ENCODE measurements around the gene MRPL39. TPM values are rescaled to one million over a fixed set of nuclear protein-coding genes. Genes with fewer than 3 reads are reported as not detected.

MRPL39 gene
- total and polyA plus RNA-seq, 9 of the 15 experiments (the other 6 are each of a cell fraction or from before 2014, with no cell fraction given): 65.4 to 247 (median 105) TPM

DNA sequence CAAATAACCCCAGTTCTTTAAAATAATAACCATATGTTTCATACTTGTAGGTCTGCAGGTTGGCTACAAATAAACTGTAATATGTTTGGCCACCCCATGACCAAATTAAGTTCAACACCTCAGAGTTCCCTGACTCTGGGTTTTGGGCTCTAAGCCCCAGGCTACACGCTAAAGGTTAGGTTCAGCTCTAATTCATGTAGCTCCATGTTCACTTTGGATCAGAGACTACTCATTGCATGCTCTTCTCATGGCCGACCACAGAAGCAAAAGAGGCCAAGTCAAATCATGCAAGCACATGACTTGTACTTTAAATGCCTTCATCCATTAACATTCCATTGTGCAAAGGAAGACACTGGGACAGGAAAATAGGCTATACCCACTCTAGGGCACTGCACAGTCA is 66.2 kb downstream of the MRPL39 start:
- Histone ChIP-seq H3K9me1 (ENCODE audit: control insufficient read depth, insufficient read depth, low read length) (no peaks in the 10 kb centered on the region), H3K4me3 (no peak overlapping the region), H3K36me3 (ENCODE audit: control insufficient read depth, insufficient read depth, low read length) (no peaks in the 10 kb centered on the region), H3K27me3 (ENCODE audit: control insufficient read depth in 2 of 2, insufficient read depth in 2 of 2, low read length in 2 of 2) (no peaks in the 10 kb centered on the region), H2AFZ (ENCODE audit: low read depth, low read length) (no peak overlapping the region), H3K79me2 (ENCODE audit: control insufficient read depth, insufficient read depth, low read length) (no peaks in the 10 kb centered on the region), H3K27ac (ENCODE audit: extremely low read depth, low read depth, low read length) (no peak overlapping the region), H4K20me1 (replicated peaks; ENCODE audit: control insufficient read depth, insufficient read depth, low read length) (no peaks in the 10 kb centered on the region), H3K4me1 (replicated peaks in 1 of 2; ENCODE audit: control insufficient read depth in 2 of 2, insufficient read depth in 2 of 2, low read length in 2 of 2) (no peaks in the 10 kb centered on the region), H3K9me3 (replicated peaks; ENCODE audit: control insufficient read depth, insufficient read depth, low read depth, low read length) (no peaks in the 10 kb centered on the region), H3K4me2 (ENCODE audit: insufficient read depth, low read length) (no peak overlapping the region), H3K9ac (ENCODE audit: insufficient read depth in 1 of 2, low read depth in 2 of 2, low read length in 2 of 2) (no peak overlapping the region)
- no TSS peak for BruUV-seq (replicated peaks)
- intact Hi-C loops (cut with micrococcal nuclease) (no loop called here), in situ Hi-C loops (cut with MboI) (no loop called here)
- ATAC-seq (no peak), FAIRE-seq (no peak), DNase-seq (ENCODE audit: extremely low read depth in 1 of 4, low spot score in 3 of 4) (no peak)
- TF ChIP-seq KAT8 (IDR thresholded peaks at IDR 0.05; ENCODE audit: low read depth) (no peak), PRMT5 (CRISPR knock-in tag; IDR thresholded peaks at IDR 0.05) (no peak), NFE2 (IDR thresholded peaks at IDR 0.05; ENCODE audit: low read depth) (no peak), NFIC (IDR thresholded peaks at IDR 0.05) (no peak), ZNF316 (IDR thresholded peaks at IDR 0.05) (no peak), PHB2 (IDR thresholded peaks at IDR 0.05; ENCODE audit: low read depth) (no peak), FUS (optimal IDR thresholded peaks at IDR 0.05; ENCODE audit: low read depth, low read length) (no peak), ZNF717 (CRISPR knock-in tag; IDR thresholded peaks at IDR 0.05) (no peak), TCFL5 (CRISPR knock-in tag; conservative IDR thresholded peaks at IDR 0.05) (no peak), ZNF165 (CRISPR knock-in tag; IDR thresholded peaks at IDR 0.05; ENCODE audit: borderline replicate concordance) (no peak), NONO (IDR thresholded peaks at IDR 0.05; ENCODE audit: low read depth in 2 of 2, low read length in 1 of 2) (no peak), SMARCB1 (IDR thresholded peaks at IDR 0.05; ENCODE audit: insufficient read length, low read depth) (no peak)
- TF ChIP-seq, protein P1, sequence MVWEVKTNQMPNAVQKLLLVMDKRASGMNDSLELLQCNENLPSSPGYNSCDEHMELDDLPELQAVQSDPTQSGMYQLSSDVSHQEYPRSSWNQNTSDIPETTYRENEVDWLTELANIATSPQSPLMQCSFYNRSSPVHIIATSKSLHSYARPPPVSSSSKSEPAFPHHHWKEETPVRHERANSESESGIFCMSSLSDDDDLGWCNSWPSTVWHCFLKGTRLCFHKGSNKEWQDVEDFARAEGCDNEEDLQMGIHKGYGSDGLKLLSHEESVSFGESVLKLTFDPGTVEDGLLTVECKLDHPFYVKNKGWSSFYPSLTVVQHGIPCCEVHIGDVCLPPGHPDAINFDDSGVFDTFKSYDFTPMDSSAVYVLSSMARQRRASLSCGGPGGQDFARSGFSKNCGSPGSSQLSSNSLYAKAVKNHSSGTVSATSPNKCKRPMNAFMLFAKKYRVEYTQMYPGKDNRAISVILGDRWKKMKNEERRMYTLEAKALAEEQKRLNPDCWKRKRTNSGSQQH (CRISPR knock-in tag; IDR thresholded peaks at IDR 0.05): no peak
- TF ChIP-seq, protein P2, sequence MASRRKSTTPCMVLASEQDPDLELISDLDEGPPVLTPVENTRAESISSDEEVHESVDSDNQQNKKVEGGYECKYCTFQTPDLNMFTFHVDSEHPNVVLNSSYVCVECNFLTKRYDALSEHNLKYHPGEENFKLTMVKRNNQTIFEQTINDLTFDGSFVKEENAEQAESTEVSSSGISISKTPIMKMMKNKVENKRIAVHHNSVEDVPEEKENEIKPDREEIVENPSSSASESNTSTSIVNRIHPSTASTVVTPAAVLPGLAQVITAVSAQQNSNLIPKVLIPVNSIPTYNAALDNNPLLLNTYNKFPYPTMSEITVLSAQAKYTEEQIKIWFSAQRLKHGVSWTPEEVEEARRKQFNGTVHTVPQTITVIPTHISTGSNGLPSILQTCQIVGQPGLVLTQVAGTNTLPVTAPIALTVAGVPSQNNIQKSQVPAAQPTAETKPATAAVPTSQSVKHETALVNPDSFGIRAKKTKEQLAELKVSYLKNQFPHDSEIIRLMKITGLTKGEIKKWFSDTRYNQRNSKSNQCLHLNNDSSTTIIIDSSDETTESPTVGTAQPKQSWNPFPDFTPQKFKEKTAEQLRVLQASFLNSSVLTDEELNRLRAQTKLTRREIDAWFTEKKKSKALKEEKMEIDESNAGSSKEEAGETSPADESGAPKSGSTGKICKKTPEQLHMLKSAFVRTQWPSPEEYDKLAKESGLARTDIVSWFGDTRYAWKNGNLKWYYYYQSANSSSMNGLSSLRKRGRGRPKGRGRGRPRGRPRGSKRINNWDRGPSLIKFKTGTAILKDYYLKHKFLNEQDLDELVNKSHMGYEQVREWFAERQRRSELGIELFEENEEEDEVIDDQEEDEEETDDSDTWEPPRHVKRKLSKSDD (conservative IDR thresholded peaks at IDR 0.05; ENCODE audit: low read length): no peak
- ChIA-PET POLR2A (interaction anchor here (0.7 kb wide), 1 partner anchor 711 kb away, joined by 3 read pairs; no protein-coding TSS in a partner anchor), CTCF (ENCODE audit: low intra/inter-chr PET ratio) (no interaction called here)
- 0% methylated on average over 2 of the region's 2 CpGs for WGBS (ENCODE audit: insufficient coverage, low coverage, missing lambda C conversion rate)
